Muscle layer of duodenum (tissue), 2 donors: ENCODE data around the gene HPS5.

Source experiments
- H3K27ac ChIP-seq: one replicate; pipeline ENCODE4 v1.7.0; 2013; ENCODE audit warnings: mild to moderate bottlenecking, low read length
- H3K27me3 ChIP-seq: one replicate; pipeline ENCODE4 v1.7.0; 2013; ENCODE audit warnings: low read depth, mild to moderate bottlenecking, control low read depth, low read length
- H3K36me3 ChIP-seq, 2 donors: one replicate each; pipeline ENCODE4 v1.7.0; 2013; ENCODE audit warnings: low read length in 2 of 2, control low read depth in 1 of 2, mild to moderate bottlenecking in 1 of 2; ENCODE audit not compliant: insufficient read depth in 2 of 2, control insufficient read depth in 1 of 2
- H3K4me1 ChIP-seq, 2 donors: one replicate each; pipeline ENCODE4 v1.7.0; 2013; ENCODE audit warnings: low read length in 2 of 2, mild to moderate bottlenecking in 2 of 2, control low read depth in 1 of 2, moderate library complexity in 1 of 2; ENCODE audit not compliant: insufficient read depth in 2 of 2, control insufficient read depth in 1 of 2
- H3K4me3 ChIP-seq, 2 donors: one replicate each; pipeline ENCODE4 v1.7.0; 2013; ENCODE audit warnings: low read length in 2 of 2, low read depth in 1 of 2, mild to moderate bottlenecking in 1 of 2
- H3K9me3 ChIP-seq, 2 donors: one replicate each; pipeline ENCODE4 v1.7.0; 2013; ENCODE audit warnings: low read length in 2 of 2, control low read depth in 1 of 2, mild to moderate bottlenecking in 1 of 2; ENCODE audit not compliant: control insufficient read depth in 1 of 2
- donor health status: healthy.

The HPS5 gene

GRCh38 chr11:18230859-18231258 lies 91.1 kb downstream of the HPS5 start:
- no peaks in the 10 kb centered on the region for H3K9me3 ChIP-seq
- H3K4me3 ChIP-seq = no peak overlapping the region
- no peak overlapping the region for H3K27ac ChIP-seq
- H3K36me3 ChIP-seq = no peaks in the 10 kb centered on the region
- H3K27me3 ChIP-seq = no peaks in the 10 kb centered on the region
- H3K4me1 ChIP-seq = no peaks in the 10 kb centered on the region

GRCh38 chr11:18229501-18229900 lies 92.4 kb downstream of the HPS5 start:
- no peak overlapping the region for H3K27ac ChIP-seq
- no peak overlapping the region for H3K4me3 ChIP-seq
- no peaks in the 10 kb centered on the region for H3K4me1 ChIP-seq

More at GRCh38 chr11:18229501-18229900, 92.4 kb downstream of the HPS5 start:
- Histone ChIP-seq H3K36me3 (no peaks in the 10 kb centered on the region), H3K9me3 (no peaks in the 10 kb centered on the region), H3K27me3 (no peaks in the 10 kb centered on the region)
